GM21825 (cell line): ENCODE data around the gene ZC3H13.

Experiments
- ATAC-seq: cut with Tn5 transposase; IDR thresholded peaks from one replicate; pipeline ENCODE4 v1.9.1; 2021; ENCODE audit warnings: mild to moderate bottlenecking, moderate library complexity; ENCODE audit not compliant: unreplicated experiment

The ZC3H13 gene

GRCh38 chr13:46062185-46062584 is 9.6 kb upstream of the ZC3H13 start:
- ATAC-seq = no peak

- ATAC-seq = no peak
Measured at GRCh38 chr13:46059405-46059804, 6.9 kb upstream of the ZC3H13 start.

- ATAC-seq = no peak
Measured at GRCh38 chr13:46058268-46058667, 5.7 kb upstream of the ZC3H13 start.

- no peak for ATAC-seq
Measured at GRCh38 chr13:46057256-46058015, 4.9 kb upstream of the ZC3H13 start.

- ATAC-seq = no peak
Measured at GRCh38 chr13:46053162-46054012, 841 bp upstream of the ZC3H13 start.

GRCh38 chr13:46051968-46052318 is 603 bp downstream of the ZC3H13 start:
- ATAC-seq = no peak

GRCh38 chr13:46050771-46051170 is 1.8 kb downstream of the ZC3H13 start:
- no peak for ATAC-seq

- ATAC-seq = no peak
Measured at GRCh38 chr13:46045424-46045823, 7.1 kb downstream of the ZC3H13 start.

GRCh38 chr13:46043647-46044046 is 8.9 kb downstream of the ZC3H13 start:
- ATAC-seq = no peak

GRCh38 chr13:46041419-46041839 is 11.1 kb downstream of the ZC3H13 start:
- ATAC-seq = no peak

GRCh38 chr13:46040763-46041162 is 11.8 kb downstream of the ZC3H13 start:
- no peak for ATAC-seq

- ATAC-seq = no peak
Measured at GRCh38 chr13:46039411-46040182, 12.9 kb downstream of the ZC3H13 start.

- no peak for ATAC-seq
Measured at GRCh38 chr13:46038296-46038695, 14.2 kb downstream of the ZC3H13 start.

- ATAC-seq = no peak
Measured at GRCh38 chr13:46035066-46035465, 17.5 kb downstream of the ZC3H13 start.

GRCh38 chr13:46032341-46032740 is 20.2 kb downstream of the ZC3H13 start:
- no peak for ATAC-seq

GRCh38 chr13:46031581-46032263 is 20.8 kb downstream of the ZC3H13 start:
- no peak for ATAC-seq

- no peak for ATAC-seq
Measured at GRCh38 chr13:46025157-46025556, 27.4 kb downstream of the ZC3H13 start.

GRCh38 chr13:46022481-46022880 is 30.1 kb downstream of the ZC3H13 start:
- no peak for ATAC-seq

GRCh38 chr13:46016216-46016615 is 36.3 kb downstream of the ZC3H13 start:
- no peak for ATAC-seq

- no peak for ATAC-seq
Measured at GRCh38 chr13:46015366-46015765, 37.2 kb downstream of the ZC3H13 start.

GRCh38 chr13:46012404-46012803 is 40.1 kb downstream of the ZC3H13 start:
- no peak for ATAC-seq
